ENCODE data around the gene RAB15. TPM values are rescaled to one million over a fixed set of nuclear protein-coding genes. Genes with fewer than 3 reads are reported as not detected.

Gene RAB15
- total RNA-seq, 6 donors from 2014 or later, result 16.8 to 39.8 (median 22.8) TPM

DNA sequence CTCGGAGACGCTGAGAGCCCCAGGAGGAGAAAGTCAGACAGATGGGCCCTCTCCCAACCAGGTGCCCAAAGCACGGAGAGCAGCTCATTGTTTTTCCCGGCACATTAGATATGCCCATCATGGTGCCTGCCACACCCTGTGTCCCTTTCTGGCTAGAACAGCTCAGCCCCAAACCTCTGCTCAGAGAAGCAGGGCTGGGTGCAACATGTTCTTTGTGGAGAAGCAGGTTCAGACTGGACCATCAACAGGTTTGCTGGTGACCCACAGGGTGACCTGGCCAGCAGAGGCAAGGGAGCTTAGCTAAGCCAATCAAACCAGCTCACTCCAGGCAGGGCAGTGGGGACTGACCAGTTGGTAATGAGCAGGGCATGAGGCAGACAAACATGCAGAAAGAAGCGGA, 13.4 kb downstream of the RAB15 start:
- DNase-seq (no peak), ATAC-seq (ENCODE audit: low FRiP score in 2 of 2) (no peak)
- Histone ChIP-seq H3K27me3 (no peaks in the 10 kb centered on the region), H3K9me3 (no peaks in the 10 kb centered on the region), H3K4me1 (peaks cover 0 to 5% (median 0%) of the 10 kb centered on the region in 4 donors), H3K36me3 (no peaks in the 10 kb centered on the region), H3K4me3 (no peak overlapping the region), H3K27ac (no peak overlapping the region)
- 86 to 100% methylated on average over 3 to 5 of the region's 5 CpGs for WGBS, 2 donors
- no peak for TF ChIP-seq POLR2AphosphoS5 (IDR thresholded peaks at IDR 0.05)
- no peak for TF ChIP-seq POLR2A (IDR thresholded peaks at IDR 0.05)
- no peak for TF ChIP-seq EP300 (IDR thresholded peaks at IDR 0.05)
- TF ChIP-seq, protein P1, sequence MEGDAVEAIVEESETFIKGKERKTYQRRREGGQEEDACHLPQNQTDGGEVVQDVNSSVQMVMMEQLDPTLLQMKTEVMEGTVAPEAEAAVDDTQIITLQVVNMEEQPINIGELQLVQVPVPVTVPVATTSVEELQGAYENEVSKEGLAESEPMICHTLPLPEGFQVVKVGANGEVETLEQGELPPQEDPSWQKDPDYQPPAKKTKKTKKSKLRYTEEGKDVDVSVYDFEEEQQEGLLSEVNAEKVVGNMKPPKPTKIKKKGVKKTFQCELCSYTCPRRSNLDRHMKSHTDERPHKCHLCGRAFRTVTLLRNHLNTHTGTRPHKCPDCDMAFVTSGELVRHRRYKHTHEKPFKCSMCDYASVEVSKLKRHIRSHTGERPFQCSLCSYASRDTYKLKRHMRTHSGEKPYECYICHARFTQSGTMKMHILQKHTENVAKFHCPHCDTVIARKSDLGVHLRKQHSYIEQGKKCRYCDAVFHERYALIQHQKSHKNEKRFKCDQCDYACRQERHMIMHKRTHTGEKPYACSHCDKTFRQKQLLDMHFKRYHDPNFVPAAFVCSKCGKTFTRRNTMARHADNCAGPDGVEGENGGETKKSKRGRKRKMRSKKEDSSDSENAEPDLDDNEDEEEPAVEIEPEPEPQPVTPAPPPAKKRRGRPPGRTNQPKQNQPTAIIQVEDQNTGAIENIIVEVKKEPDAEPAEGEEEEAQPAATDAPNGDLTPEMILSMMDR (IDR thresholded peaks at IDR 0.05), result no peak

DNA sequence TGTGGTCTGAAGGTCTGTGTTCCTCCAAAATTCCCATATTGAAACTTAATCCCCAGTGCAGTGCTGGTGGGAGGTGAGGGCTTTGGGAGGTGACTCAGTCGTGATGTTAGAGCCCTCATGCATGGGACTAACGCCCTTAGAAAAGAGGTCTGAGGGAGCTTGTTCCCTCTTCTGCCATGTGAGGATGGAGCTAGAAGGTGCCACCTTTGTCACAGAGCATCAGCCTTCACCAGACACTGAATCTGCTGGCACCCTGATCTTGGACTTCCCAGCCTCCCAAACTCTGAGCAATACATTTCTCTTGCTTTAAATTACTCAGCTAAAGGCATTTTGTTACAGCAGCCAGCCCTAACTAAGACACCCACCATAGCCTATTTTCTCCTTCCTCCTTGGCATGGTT, 13.9 kb downstream of the RAB15 start:
- H3K27ac ChIP-seq, result no peak overlapping the region
- ATAC-seq (ENCODE audit: low FRiP score in 2 of 2) (no peak), DNase-seq (no peak)
- H3K36me3 ChIP-seq, result no peaks in the 10 kb centered on the region
- H3K4me1 ChIP-seq, result peaks cover 0 to 5% (median 0%) of the 10 kb centered on the region in 4 donors
- TF ChIP-seq POLR2AphosphoS5 (IDR thresholded peaks at IDR 0.05), result no peak
- WGBS, 2 donors, result 89 to 95% methylated on average over 2 of the region's 2 CpGs
- H3K9me3 ChIP-seq, result no peaks in the 10 kb centered on the region
- H3K27me3 ChIP-seq, result no peaks in the 10 kb centered on the region
- H3K4me3 ChIP-seq, result no peak overlapping the region

DNA sequence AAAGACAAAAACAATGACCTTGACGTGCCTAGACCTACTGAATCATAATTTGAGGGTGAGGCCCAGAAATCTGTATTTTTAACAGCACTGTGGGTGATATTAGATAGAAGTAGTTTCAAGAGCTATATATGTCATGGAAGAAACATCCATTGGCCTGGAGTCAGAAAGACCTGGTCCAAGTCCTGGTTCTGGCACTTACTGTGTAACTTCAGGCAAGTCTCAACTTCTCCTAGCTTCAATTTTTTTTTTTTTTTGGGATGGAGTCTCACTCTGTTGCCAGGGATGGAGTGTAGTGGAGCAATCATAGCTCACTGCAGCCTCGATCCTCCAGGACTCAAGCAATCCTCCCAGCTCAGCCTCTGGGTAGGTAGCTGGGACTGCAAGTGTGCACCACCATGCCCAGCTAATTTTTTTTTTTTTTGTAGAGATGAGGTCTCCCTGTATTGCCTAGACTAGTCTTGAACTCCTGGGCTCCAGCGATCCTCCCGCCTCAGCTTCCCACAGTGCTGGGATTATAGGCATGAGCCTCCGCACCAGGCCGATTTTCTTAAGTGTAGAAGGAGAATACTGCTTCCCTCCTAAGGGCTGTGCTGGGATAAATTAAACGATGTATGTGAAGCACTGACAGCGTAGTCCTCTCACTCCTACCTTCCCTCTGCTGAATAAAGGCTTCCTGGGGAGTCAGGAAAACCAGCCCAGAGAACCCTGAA, 15.3 kb downstream of the RAB15 start:
- Histone ChIP-seq H3K4me3 (no peak overlapping the region), H3K27me3 (no peaks in the 10 kb centered on the region), H3K4me1 (peaks cover 0 to 5% (median 0%) of the 10 kb centered on the region in 4 donors), H3K36me3 (peaks cover 0 to 4% (median 2%) of the 10 kb centered on the region in 4 donors), H3K9me3 (no peaks in the 10 kb centered on the region), H3K27ac (no peak overlapping the region)
- ATAC-seq (ENCODE audit: low FRiP score in 2 of 2) (no peak), DNase-seq (no peak)
- TF ChIP-seq, protein P1 (IDR thresholded peaks at IDR 0.05), result no peak
- no peak for TF ChIP-seq POLR2AphosphoS5 (IDR thresholded peaks at IDR 0.05)
- TF ChIP-seq POLR2A (IDR thresholded peaks at IDR 0.05), result no peak
- no peak for TF ChIP-seq EP300 (IDR thresholded peaks at IDR 0.05)
- WGBS, 2 donors, result 89 to 95% methylated on average over 8 of the region's 8 CpGs

DNA sequence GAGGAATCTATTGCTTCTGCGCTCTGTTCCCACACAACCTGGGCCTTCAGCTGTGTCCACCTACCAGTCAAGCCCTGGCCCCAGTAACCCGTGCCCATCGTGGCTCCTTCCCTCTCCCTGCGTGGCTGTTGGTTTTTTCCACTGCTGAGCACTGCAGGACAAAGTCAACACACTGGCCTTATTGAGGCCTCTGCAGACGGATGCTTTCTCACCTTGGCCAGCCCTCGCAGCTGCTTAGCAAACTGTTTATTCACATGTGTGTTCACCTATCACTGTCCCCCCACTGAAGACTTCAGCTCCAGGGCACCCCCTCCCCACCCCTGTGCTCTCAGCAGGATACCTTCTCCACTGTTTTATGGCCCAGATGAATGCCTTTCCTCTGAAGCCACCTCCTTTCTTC, 16.8 kb downstream of the RAB15 start:
- Histone ChIP-seq H3K4me1 (no peaks in the 10 kb centered on the region), H3K36me3 (peaks cover 0 to 13% (median 7%) of the 10 kb centered on the region in 4 donors), H3K9me3 (no peaks in the 10 kb centered on the region), H3K27me3 (no peaks in the 10 kb centered on the region), H3K27ac (no peak overlapping the region), H3K4me3 (no peak overlapping the region)
- DNase-seq (no peak), ATAC-seq (ENCODE audit: low FRiP score in 2 of 2) (no peak)
- 84 to 86% methylated on average over 6 of the region's 6 CpGs for WGBS, 2 donors
- TF ChIP-seq, protein P1 (IDR thresholded peaks at IDR 0.05), result no peak
- TF ChIP-seq EP300 (IDR thresholded peaks at IDR 0.05) (no peak), POLR2A (IDR thresholded peaks at IDR 0.05) (no peak), POLR2AphosphoS5 (IDR thresholded peaks at IDR 0.05) (no peak)

DNA sequence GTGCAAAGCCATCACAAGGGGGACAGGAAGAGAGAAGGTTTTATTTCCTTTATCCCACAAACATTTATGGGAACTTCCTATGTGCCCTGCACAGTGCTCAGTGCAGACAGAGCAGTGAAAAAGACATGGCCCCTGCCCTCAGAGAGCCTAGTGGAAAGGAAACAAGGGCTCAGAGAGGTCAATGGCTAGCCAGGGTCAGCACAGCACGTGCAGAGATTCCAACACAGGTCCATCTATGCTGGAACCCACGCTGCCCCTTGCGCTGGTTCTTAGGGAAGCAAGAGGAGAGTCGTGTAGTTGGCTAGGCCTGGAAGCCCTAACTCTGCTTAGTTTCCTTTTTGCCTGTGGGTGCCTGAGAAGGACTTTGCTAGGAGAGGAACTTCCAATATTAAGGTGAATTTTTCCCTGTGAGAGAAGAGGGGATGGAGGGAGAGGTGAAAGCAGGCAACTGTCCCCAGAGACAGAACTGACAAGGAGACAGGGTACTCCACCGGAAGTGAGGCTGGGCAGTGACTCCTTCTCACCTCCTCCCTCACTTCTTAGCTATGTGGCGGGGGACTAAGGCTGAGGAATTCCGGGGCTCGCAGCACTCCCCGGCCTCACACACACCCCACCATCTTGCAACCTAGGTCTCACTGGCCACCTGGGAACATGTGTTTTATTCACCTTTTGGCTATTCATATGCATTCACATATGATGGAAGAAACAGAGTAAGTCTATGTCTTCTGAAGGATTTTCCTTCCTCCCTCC, 17.5 kb downstream of the RAB15 start:
- H3K4me1 ChIP-seq, result no peaks in the 10 kb centered on the region
- TF ChIP-seq, protein P1 (IDR thresholded peaks at IDR 0.05), result no peak
- TF ChIP-seq POLR2AphosphoS5 (IDR thresholded peaks at IDR 0.05) (no peak), POLR2A (IDR thresholded peaks at IDR 0.05) (no peak), EP300 (IDR thresholded peaks at IDR 0.05) (no peak)
- ATAC-seq (ENCODE audit: low FRiP score in 2 of 2) (no peak), DNase-seq (no peak)
- no peak overlapping the region for H3K4me3 ChIP-seq
- 91 to 92% methylated on average over 9 of the region's 9 CpGs for WGBS, 2 donors
- H3K27ac ChIP-seq, result no peak overlapping the region
- H3K36me3 ChIP-seq, result peaks cover 0 to 16% (median 8%) of the 10 kb centered on the region in 4 donors
- H3K9me3 ChIP-seq, result no peaks in the 10 kb centered on the region
- H3K27me3 ChIP-seq, result no peaks in the 10 kb centered on the region
